Globus pallidus (tissue), 1 donor: Measurements from ENCODE around the gene UTP4.
"Not testable (repeated sequence)": the region's sequence is repeated elsewhere in the genome, so short reads cannot be mapped to it uniquely, and the experiment has no call there.

Experiments
- DNase-seq: peaks from one replicate; pipeline ENCODE4 v3.0.0-alpha.2; 2015; ENCODE audit warnings: low spot score

UTP4 gene

DNA sequence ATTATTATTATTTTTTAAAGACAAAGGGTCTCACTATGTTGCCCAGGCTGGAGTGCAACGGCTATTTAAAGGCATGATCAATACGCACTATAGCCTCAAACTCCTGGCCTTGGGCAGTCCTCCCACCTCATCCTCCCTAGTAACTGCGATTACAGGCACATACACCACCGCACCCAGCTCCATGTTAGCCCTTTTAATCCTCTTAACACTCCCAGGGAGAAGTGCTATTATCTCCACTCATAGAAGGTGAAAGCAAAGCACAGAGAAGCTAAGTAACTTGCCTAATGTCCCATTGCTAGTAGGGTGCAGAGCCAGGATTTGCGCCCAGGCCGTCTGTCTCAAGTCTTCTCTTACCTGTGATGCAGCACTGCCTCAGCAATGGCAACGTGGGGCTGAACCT is 22.0 kb upstream of the UTP4 start:
- DNase-seq = no peak

DNA sequence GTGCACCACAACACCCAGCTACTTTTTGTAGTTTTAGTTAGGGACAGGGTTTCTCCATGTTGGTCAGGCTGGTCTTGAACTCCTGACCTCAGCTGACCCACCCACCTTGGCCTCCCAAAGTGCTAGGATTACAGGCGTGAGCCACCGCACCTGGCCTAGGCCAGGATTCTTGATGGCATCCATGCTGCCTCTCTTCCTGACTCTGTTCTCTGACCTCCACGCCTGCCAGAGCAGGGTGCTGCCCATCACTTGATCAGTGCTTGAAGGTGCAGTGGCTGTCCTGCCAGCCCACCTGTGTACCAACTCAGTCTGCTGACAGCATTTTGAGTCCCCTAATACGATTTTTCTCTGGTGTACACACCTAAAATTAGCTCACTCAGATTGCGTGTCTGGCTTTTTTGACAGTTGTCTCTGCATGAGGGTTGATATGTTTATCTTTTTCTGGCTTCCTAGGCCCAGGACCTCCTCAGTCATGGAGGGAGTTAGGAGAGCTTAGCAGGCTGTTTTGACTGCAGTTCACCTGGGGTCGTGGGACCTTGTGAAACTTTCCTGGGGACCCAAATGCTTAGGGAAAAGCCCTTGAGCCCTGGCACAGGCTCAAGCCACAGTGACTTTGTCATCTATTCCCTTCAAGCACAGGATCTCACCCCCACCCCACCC is 21.1 kb upstream of the UTP4 start:
- DNase-seq = no peak

DNA sequence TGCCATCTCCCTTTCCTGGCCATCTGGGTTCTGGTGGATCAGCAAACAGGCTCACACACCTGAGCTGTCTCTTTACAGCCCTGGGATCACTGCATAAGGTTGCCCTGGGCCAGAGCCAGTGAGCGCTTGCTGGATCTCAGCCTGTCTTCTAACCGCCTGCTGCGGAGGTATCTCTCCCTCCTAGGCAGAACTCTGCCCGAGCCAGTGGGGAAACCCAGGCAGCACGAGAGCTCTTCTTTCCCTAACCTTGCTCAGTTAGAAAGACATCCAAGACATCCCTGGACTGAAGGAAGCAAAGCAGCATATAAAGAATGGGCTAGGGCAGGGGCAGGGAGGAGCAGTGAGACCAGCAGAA is 20.6 kb upstream of the UTP4 start:
- no peak for DNase-seq

DNA sequence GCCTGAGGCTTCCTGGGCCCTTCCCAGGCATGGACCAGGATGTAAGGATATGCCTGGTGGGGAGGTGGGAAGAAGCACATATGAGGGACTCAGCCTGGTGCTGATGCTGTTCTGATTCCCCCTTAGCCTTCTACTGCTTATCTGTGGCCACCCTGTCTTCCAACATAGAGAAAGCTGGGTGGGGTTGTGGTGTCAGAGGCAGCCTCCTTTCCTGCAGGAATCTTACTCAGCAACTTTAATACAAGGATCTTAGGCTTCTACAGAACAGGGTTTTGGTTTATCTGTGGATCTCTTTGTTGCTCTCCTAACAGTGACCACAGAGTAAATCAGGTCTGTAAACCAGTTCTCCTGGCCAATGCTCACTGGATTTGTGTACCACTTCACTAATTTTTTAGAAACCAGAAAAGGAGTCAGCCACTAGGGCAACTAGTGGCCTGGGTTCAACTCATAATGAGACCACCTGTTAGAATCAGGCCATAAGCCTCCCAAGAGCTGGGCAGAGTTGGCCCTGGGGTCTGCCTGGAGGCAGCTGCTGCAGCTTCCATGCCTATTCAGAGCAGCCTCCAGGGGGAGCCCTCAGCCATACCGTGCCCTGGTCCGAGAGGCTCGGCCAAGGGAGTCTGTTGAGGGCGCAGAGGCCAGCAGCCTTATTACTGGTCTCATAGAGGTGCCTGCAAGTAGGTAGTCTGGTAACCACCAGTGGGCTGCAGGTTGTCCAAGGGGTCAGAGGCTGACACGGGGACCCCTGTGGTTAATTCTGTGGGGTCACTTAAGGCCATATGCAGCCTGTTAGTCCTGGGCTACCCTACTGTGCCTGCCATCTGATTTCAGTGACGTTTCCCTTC is 19.9 kb upstream of the UTP4 start:
- DNase-seq = no peak

DNA sequence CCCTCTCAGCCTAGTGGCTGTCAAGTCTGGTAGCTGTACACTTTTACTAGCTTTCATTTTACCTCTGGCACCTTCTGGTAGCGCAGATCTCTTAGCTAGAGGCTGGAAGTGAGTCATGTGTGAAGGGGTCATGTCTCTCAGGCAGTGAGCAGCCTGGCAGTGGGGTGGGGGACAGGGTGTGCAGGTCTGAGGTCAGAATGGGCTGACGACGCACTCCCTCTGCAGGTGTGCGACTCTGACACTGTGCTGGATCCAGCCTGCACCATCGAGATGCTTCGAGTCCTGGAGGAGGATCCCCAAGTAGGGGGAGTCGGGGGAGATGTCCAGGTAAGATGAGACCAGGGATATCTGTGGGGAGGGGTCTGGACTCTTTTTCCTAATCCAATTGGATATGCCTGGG is 19.2 kb upstream of the UTP4 start:
- no peak for DNase-seq

DNA sequence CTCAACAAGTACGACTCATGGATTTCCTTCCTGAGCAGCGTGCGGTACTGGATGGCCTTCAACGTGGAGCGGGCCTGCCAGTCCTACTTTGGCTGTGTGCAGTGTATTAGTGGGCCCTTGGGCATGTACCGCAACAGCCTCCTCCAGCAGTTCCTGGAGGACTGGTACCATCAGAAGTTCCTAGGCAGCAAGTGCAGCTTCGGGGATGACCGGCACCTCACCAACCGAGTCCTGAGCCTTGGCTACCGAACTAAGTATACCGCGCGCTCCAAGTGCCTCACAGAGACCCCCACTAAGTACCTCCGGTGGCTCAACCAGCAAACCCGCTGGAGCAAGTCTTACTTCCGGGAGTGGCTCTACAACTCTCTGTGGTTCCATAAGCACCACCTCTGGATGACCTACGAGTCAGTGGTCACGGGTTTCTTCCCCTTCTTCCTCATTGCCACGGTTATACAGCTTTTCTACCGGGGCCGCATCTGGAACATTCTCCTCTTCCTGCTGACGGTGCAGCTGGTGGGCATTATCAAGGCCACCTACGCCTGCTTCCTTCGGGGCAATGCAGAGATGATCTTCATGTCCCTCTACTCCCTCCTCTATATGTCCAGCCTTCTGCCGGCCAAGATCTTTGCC is 18.0 kb upstream of the UTP4 start:
- no peak for DNase-seq

DNA sequence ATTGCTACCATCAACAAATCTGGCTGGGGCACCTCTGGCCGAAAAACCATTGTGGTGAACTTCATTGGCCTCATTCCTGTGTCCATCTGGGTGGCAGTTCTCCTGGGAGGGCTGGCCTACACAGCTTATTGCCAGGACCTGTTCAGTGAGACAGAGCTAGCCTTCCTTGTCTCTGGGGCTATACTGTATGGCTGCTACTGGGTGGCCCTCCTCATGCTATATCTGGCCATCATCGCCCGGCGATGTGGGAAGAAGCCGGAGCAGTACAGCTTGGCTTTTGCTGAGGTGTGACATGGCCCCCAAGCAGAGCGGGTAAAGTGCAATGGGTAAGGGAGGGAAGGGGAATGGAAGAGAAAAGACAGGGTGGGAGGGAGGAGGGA is 17.5 kb upstream of the UTP4 start:
- no peak for DNase-seq

DNA sequence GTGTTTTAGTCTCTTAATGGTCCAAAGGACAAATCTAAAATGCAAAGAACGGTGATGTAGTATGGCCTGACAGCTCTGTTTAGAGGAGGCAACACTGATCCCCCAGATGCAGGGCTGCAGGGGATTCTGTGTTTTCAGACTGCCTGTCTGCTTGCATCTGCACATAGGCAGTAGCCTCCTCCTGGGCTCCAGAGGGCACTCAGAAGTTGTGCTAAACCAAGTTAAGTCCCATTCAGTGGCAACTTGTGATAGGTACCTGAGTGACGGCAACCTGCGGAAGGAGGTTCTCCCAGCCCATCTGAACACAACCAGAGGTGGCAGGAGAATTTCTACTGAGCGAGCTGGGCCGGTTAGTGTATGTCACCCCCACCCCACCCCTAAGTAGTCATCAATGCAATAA is 17.1 kb upstream of the UTP4 start:
- no peak for DNase-seq

DNA sequence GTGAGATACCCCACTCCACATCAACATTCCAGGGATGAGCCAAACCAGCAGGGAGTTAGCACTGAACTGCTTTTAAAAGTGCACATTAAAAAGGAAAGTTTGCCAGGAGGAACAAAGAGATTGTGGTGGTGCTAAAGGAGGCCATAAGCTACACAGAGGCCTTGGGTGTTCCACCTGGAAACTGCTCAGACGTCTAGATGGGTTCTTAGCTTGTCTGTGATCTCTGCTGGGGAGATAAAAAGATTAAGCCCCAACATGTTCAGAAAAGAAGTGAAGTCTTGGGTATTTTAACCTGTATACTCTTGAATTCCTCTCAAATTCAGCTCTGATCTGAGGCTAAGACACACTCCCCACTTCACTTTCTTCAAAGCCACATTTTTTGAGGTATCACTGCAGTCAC is 16.6 kb upstream of the UTP4 start:
- DNase-seq = no peak

DNA sequence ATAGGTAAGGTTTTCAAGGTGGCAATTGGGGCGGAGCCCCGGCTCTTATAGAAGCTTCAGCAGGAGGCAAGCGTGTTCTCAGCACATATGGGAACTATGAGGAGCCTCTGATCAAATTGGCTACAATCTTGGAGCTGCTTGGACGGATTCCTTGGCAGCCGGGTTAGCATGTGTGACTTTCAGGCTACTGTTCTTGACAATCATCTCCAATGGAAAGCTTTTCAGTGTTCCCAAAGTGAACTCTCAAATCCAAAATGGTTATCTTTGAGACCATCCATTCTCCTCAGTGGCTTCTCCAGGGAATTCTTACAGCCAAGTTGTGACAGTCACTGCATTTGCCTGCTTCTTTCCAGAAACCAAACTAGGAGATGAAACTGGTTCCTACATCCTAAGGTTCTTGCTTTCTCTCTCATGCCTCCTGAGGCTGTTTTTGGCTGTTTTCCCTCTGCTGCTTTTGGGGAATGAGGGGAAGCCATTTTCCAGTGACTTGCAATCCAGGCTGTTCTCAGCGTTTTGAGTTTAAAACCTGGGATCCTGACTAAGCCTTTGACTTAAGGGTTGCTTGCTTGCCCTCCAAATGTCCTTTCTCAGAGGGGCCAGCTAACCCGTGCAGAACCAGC is 16.1 kb upstream of the UTP4 start:
- no peak for DNase-seq

DNA sequence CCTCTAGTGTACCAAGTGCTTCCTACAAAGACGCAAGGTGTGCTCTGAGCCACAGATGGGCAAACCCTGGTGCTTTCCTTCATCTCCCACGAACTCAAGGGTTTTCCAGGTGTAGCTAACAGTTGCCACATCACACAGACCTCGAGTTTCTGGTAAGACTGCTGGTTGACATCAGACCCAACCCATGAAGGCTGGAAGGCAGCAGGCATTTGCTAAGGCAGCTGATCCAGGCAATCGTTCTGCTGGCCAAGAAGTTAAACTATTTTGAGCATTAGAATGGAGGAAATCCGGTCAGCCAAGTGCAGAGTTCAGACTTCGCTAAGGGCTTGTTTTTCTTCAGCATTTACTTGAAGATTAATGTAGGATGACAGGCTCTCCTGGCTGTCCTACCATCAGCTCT is 15.5 kb upstream of the UTP4 start:
- DNase-seq = no peak

DNA sequence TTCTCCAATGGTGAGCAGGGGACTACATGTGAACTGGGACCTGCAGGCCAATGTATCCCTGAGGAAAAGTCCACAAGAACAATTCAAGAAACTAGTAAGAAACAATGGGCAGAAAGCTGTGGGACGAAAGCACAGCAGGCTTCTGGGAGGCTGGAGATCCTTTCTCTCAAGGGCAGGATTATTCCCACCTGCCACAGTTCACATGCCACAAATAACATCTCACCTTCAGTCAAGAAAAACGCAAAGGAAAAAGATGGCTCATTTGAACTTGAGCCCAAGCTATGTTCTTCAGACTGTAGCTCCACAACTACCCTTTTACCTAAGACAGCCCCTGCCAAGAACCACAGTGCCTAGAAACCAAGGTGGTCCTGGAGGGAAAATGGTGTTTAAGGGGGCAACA is 14.0 kb upstream of the UTP4 start:
- DNase-seq = no peak

DNA sequence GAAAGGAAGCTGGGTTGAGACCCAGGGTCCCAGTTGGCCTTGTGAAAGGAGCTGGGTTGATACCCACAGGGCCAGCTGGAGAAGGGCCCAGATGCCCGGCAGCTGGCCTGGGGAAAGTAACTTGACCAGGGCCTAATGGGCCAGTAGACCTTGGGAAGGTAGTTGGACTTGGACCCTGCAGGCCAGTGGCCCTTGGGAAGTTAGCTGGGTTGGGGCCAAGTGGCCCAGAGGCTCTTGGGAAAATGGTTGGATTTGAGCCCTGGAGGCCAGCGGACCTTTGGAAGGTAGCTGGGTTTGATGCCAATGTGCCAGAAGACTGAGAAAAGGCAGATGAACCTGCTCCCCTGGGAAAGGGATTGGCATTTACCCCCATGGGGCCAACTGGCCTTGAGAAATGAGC is 13.5 kb upstream of the UTP4 start:
- DNase-seq = no peak

DNA sequence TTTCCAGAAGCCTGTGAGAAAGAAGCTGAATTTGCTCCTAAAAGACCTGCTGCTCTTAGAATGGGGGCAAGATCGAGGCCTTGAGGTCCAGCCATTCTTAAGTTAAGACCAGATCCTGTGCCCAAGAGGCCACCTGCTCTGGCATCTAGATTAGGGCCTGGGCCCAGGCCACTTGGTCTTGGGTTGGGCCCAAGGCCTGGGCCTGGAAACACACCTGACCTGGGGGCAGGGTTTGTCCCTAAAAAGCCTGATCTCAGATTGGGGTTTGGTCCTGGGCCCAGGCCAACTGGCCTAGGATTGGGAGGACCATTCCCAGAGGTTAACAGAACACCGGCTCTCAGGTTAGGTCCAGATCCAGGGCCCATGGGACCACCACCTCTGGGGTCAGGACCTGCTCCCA is 12.9 kb upstream of the UTP4 start:
- no peak for DNase-seq

DNA sequence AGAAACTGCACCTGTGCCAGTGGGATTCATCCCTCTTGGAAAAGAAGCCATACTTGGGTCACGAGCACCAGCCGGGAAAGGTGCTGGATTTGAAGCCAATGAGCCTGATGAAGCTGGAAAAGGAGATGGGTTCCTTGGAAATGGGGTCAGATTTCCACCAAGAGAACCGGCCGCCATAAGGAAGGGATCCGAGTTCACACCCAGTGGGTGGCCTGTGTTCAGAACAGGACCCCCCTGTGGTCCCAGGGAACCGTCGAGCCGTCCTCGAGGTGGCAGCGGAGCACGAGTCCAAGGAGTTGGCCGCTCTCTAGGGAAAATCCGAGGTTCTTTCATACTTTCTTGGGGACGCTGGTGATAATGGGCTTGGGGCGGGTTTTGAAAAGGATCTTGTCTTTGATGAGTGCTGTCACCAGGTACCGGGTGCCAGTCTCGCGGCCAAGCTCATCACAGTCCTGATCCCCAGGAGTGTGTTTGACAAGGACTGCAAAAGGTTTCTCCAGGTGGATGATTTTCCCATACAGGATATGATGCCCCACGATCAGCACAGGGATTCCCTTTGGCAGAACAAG is 12.3 kb upstream of the UTP4 start:
- no peak for DNase-seq

DNA sequence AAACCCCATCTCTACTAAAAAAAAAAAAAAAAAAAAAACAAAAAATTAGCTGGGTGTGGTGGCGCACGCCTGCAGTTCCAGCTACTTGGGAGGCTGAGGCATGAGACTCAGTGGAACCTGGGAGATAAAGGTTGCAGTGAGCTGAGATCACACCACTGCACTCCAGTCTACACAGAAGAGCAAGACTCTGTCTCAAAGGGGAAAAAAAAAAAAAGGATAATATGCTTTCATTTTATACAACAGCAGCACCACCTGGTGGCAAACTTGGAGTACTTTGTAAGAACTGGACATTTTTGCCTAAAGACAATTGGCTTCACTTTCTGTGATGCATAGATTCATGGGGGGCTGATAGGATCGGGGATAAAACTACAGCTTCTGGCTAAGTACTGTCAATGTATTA is 8.5 kb upstream of the UTP4 start:
- DNase-seq = peak; percentile 61

DNA sequence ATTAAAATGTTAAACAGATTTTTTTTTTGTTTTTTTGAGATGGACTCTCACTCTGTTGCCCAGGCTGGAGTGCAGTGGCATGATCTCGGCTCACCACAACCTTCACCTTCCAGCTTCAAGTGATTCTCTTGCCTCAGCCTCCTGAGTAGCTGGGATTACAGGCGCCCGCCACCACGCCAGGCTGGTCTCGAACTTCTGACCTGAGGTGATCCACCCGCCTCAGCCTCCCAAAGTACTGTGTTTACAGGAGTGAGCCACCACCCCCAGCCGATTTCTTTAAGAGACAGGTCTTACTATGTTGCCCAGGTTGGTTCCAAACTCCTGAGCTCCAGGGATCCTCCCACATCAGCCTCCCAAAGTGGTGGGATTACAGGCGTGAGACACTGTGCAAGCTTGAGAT is 8.0 kb upstream of the UTP4 start:
- DNase-seq = not testable (repeated sequence)

DNA sequence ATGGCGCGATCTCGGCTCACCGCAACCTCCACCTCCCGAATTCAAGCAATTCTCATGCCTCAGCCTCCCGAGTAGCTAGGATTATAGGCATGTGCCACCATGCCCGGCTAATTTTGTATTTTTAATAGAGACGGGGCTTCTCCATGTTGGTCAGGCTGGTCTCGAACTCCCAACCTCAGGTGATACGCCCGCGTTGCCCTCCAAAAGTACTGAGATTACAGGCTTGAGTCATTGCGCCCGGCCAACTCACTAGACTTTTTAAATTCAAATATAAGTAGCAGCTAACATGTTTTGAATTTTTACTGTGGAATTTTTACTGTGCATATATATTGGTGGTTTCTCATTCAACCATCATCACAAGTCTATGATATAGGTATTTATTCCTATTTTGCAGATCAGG is 7.5 kb upstream of the UTP4 start:
- DNase-seq = not testable (repeated sequence)

DNA sequence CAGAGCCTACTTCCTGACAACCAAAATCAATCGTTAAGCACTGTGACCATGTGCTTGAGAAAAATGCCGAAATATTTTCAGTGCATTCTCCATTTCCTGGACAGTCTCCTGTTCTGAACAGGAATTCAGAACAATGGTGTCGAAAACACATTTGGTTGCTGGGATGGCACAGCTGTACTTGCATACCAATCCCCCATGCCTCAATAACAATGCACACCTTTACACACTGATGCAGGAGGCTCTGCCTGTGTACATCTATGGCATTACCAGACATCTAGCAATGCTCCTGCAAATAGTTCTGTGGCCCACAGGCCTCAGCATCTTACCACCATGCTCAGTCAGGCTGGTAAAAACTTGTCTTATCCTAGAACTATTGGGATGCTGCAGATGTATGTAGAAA is 6.2 kb upstream of the UTP4 start:
- DNase-seq = no peak

DNA sequence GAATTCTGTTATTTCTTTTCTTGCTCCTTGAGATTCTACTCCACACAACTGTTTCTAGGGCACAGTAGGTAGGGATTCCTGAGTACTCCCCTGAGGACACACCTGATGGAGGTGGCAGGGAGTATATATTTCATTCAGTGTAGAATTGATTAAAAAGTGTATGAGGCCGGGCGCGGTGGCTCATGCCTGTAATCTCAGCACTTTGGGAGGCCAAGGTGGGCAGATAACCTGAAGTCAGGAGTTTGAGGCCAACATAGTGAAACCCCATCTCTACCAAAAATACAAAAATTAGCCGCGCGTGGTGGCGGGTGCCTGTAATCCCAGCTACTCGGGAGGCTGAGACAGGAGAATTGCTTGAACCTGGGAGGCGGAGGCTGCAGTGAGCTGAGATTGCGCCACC is 5.6 kb upstream of the UTP4 start:
- not testable (repeated sequence) for DNase-seq

DNA sequence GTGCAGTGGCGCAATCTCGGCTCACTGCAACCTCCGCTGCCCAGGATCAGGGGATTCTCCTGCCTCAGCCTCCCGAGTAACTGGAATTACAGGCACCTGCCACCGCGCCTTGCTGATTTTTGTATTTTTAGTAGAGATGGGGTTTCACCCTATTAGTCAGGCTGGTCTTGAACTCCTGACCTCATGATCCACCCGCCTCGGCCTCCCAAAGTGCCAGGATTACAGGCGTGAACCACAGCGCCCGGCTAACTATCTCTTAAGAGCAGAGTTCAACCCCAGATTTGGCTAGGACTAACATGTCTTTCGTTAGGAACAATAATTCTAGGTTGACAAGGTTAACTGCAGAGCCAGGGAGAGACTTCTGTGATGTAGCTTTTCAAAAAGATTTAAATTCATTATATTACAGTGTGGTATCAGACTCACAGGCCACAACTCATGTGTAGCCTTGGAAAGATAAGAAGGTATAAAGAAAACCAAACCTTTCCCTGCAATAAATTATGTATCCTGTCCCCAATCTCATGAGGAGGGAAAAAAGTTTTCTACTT is 4.4 kb upstream of the UTP4 start:
- no peak for DNase-seq

DNA sequence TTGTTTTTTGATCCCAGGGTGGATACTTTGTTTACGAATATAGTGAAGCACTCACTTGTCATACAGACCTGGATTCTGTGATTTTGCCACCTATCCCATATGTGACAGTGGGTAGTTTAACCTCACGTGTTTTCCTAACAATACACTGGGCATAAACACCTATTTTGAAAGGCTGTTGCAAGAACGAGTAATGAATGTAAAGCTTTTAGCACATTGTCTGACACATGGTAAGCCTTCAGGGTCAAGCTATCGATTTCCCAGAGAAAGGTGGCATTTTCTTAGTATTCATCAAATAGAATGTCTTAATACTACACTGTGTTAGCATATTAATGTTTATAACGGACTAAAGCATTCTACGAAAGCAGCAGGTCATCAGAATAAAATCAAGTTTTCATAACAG is 2.0 kb upstream of the UTP4 start:
- DNase-seq = no peak
